Sciatic nerve (tissue), 2 donors: ENCODE measurements around the gene SCRN1. TPM values are rescaled to one million over a fixed set of nuclear protein-coding genes. Genes with fewer than 3 reads are reported as not detected.
A peak's percentile ranks its signal among the peaks of the same experiment; 100 is the strongest.

Experiments used
- ATAC-seq: fragments of 200-7000 bp; cut with Tn5 transposase; one replicate; pipeline ENCODE4 v1.9.1; 2020; ENCODE audit warnings: mild to moderate bottlenecking, moderate library complexity
- DNase-seq: peaks from one replicate; pipeline ENCODE4 v3.0.0-alpha.2; 2020; ENCODE audit warnings: low spot score
- intact Hi-C: fragments of 100-400 bp; cut with DNase I; formaldehyde crosslinking; loops from one replicate; pipeline ENCODE4 v1.14.2; 2022
- total RNA-seq: library from RNA; stranded (reverse); fragmentation: NEBNext Ultra II Directional; extraction: Animal tissue kit (Norgen Biotek cat#: 25700); gene quantifications from one replicate; pipeline ENCODE4 v1.2.1, GENCODE V29; 2021
- donor health status: DM: no; HTN: no; CAD: no.
- donor health status: DM: no; HTN: no; CAD: no.

Gene SCRN1
- total RNA-seq, 1 donor from 2014 or later = 176 TPM

- intact Hi-C loops = no loop called here
- ATAC-seq (no peak), DNase-seq (no peak)
Measured at GRCh38 chr7:30012757-30013156, 23.2 kb upstream of the SCRN1 start.

- intact Hi-C loops = no loop called here
- no peak for ATAC-seq
- DNase-seq = no peak
Measured at GRCh38 chr7:30010021-30010420, 20.4 kb upstream of the SCRN1 start.

GRCh38 chr7:30005464-30005863 lies 15.9 kb upstream of the SCRN1 start:
- no peak for ATAC-seq
- intact Hi-C loops = loop anchor here (10.0 kb wide), 1 partner anchor 1791 kb away; no protein-coding TSS in a partner anchor
- DNase-seq = no peak

GRCh38 chr7:30003098-30003497 lies 13.5 kb upstream of the SCRN1 start:
- DNase-seq = no peak
- intact Hi-C loops = loop anchor here (10.0 kb wide), 1 partner anchor 1788 kb away; no protein-coding TSS in a partner anchor
- no peak for ATAC-seq

GRCh38 chr7:30001998-30002397 lies 12.4 kb upstream of the SCRN1 start:
- intact Hi-C loops = loop anchor here (10.0 kb wide), 1 partner anchor 1787 kb away; no protein-coding TSS in a partner anchor
- DNase-seq (no peak), ATAC-seq (no peak)

GRCh38 chr7:29998489-29998888 lies 8.9 kb upstream of the SCRN1 start:
- no peak for DNase-seq
- ATAC-seq = no peak
- intact Hi-C loops = no loop called here

- DNase-seq (no peak), ATAC-seq (no peak)
- intact Hi-C loops = no loop called here
Measured at GRCh38 chr7:29996321-29996720, 6.7 kb upstream of the SCRN1 start.

- DNase-seq (no peak), ATAC-seq (no peak)
- intact Hi-C loops = no loop called here
Measured at GRCh38 chr7:29995652-29996051, 6.1 kb upstream of the SCRN1 start.

GRCh38 chr7:29993140-29993539 lies 3.5 kb upstream of the SCRN1 start:
- ATAC-seq (no peak), DNase-seq (no peak)
- intact Hi-C loops = no loop called here

GRCh38 chr7:29991937-29992336 lies 2.3 kb upstream of the SCRN1 start:
- DNase-seq (no peak), ATAC-seq (no peak)

GRCh38 chr7:29990931-29991330 lies 1.3 kb upstream of the SCRN1 start:
- intact Hi-C loops = no loop called here
- DNase-seq = no peak

More at GRCh38 chr7:29991937-29992336, 2.3 kb upstream of the SCRN1 start:
- intact Hi-C loops = no loop called here

GRCh38 chr7:29988424-29989256 lies 961 bp downstream of the SCRN1 start:
- ATAC-seq (peak; percentile 63), DNase-seq (peak; percentile 72)
- intact Hi-C loops = loop anchor here (10.0 kb wide), 1 partner anchor 64 kb away; no protein-coding TSS in a partner anchor

More at GRCh38 chr7:29990931-29991330, 1.3 kb upstream of the SCRN1 start:
- no peak for ATAC-seq

GRCh38 chr7:29987811-29988317 lies 1.7 kb downstream of the SCRN1 start:
- ATAC-seq = peak; percentile 38
- intact Hi-C loops = loop anchor here (10.0 kb wide), 1 partner anchor 63 kb away; no protein-coding TSS in a partner anchor
- DNase-seq = no peak

GRCh38 chr7:29987083-29987482 lies 2.5 kb downstream of the SCRN1 start:
- intact Hi-C loops = loop anchor here (10.0 kb wide), 1 partner anchor 62 kb away; no protein-coding TSS in a partner anchor
- DNase-seq (no peak), ATAC-seq (no peak)

GRCh38 chr7:29980151-29980550 lies 9.4 kb downstream of the SCRN1 start:
- no peak for DNase-seq
- intact Hi-C loops = loop anchor here (10.0 kb wide), 1 partner anchor 55 kb away; no protein-coding TSS in a partner anchor
- ATAC-seq = no peak

- DNase-seq (no peak), ATAC-seq (no peak)
- intact Hi-C loops = no loop called here
Measured at GRCh38 chr7:29977886-29978651, 11.5 kb downstream of the SCRN1 start.

- intact Hi-C loops = loop anchor here (1.0 kb wide), 1 partner anchor 18 kb away; no protein-coding TSS in a partner anchor
- peak; percentile 79 for ATAC-seq
- DNase-seq = no peak
Measured at GRCh38 chr7:29976673-29977415, 12.8 kb downstream of the SCRN1 start.

- intact Hi-C loops = loop anchor here (1.0 kb wide), 1 partner anchor 17 kb away; no protein-coding TSS in a partner anchor
- ATAC-seq = peak; percentile 75
- DNase-seq = no peak
Measured at GRCh38 chr7:29976266-29976665, 13.3 kb downstream of the SCRN1 start.

- no peak for DNase-seq
- ATAC-seq = no peak
- intact Hi-C loops = no loop called here
Measured at GRCh38 chr7:29975561-29975960, 14.0 kb downstream of the SCRN1 start.
